ENCODE measurements around the gene NYAP1.

The NYAP1 gene

DNA sequence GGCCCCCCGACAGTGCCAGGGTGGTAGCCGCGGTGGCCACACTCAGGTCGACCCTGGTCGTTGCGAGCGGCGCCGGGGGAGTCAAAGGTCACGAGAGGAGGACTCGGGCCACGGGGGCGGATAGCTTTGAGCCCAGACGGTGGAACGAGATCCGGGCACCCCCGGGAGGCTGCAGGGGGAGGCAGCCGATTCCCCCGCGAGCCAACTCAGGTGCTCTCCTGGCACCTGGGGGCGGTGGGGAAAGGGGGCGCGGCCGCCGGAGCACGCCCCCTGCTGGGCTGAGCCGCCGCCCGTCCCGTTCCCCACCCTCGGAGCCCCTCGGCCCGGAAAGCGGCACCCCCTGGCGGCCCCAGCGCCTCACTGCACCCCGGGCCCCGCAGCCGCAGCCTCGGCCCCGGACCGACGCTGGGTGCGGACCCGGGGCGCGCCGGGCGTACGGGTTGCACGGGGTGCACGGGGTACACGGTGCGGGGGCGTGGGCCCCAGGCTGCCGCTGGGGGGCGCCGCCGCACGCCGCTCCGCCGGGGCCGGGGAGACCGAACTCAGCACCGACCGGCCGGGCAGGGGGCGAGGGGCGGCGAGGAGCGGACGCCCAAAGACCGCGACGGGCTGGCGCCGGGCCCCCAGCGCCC lies 521 bp upstream of the NYAP1 start:
- peak; percentile 69 for DNase-seq (ENCODE audit: low spot score)
- ChIA-PET CTCF (interaction anchor here (0.6 to 1.5 kb wide), 18 partner anchors 9 to 674 kb away, joined by 3 to 7 read pairs (median 4); no protein-coding TSS in a partner anchor), POLR2A (ENCODE audit: low non-redundant PET) (no interaction called here)
- peak; percentile 100 for TF ChIP-seq CTCF (conservative IDR thresholded peaks at IDR 0.05; ENCODE audit: low read depth)
- peak overlapping the region; percentile 80 for H3K27ac ChIP-seq

DNA sequence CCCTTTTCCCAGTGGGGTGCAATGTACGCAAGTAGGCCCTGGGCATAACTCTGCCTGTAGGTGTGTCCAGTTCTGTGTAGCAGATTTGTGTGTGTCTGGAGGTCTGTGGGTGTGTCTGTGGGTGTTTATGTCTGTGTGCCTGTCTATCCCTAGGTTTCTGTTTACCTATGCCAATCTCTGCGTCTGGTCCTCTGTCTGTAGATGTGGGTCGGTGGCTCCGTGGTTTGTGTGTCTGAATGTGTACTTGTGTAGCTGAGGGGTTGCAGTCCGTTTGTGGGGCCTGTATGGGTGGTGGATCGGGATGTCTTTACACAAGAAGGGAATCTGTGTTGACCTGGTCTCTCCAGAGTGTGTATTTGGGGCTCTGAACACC lies 932 bp downstream of the NYAP1 start:
- TF ChIP-seq CTCF (conservative IDR thresholded peaks at IDR 0.05; ENCODE audit: low read depth), result no peak
- ChIA-PET CTCF (no interaction called here), POLR2A (ENCODE audit: low non-redundant PET) (no interaction called here)
- peak overlapping the region; percentile 80 for H3K27ac ChIP-seq
- DNase-seq (ENCODE audit: low spot score), result no peak

DNA sequence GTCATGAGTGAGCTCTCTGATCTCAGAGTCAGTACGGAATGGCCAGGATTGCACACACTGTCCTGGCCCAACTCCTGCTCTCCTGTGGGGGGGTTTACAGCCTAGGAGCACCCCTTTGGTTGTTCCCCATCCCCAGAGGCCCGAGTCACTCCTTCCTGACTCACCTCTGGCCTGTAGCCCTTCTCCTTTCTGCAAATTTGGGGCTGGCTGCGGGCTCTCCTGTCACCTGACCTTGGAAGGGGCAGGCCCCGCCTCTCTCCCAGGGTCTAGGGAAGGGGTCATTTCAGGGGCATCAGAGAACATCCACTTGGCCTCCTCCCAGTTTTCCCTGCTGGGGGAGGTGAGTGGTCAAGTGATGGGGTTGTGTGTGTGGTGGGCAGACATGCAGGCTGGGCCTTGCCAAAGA lies 1.7 kb downstream of the NYAP1 start:
- CTCF ChIA-PET, result interaction anchor here (0.6 kb wide), 1 partner anchor 75 kb away, joined by 3 read pairs; no protein-coding TSS in a partner anchor
- POLR2A ChIA-PET (ENCODE audit: low non-redundant PET), result no interaction called here
- H3K27ac ChIP-seq, result peak overlapping the region; percentile 80
- TF ChIP-seq CTCF (conservative IDR thresholded peaks at IDR 0.05; ENCODE audit: low read depth), result no peak
- DNase-seq (ENCODE audit: low spot score), result no peak

GRCh38 chr7:100486111-100486636 lies 2.4 kb downstream of the NYAP1 start:
- no peak for TF ChIP-seq CTCF (conservative IDR thresholded peaks at IDR 0.05; ENCODE audit: low read depth)
- ChIA-PET CTCF (no interaction called here), POLR2A (ENCODE audit: low non-redundant PET) (interaction anchor here (0.6 kb wide), 1 partner anchor 404 kb away, joined by 6 read pairs; no protein-coding TSS in a partner anchor)
- peak overlapping the region; percentile 80 for H3K27ac ChIP-seq
- DNase-seq (ENCODE audit: low spot score), result no peak

- H3K27ac ChIP-seq, result peak overlapping the region; percentile 80
- no peak for TF ChIP-seq CTCF (conservative IDR thresholded peaks at IDR 0.05; ENCODE audit: low read depth)
- DNase-seq (ENCODE audit: low spot score), result peak; percentile 40
- ChIA-PET POLR2A (ENCODE audit: low non-redundant PET) (no interaction called here), CTCF (interaction anchor here (0.6 kb wide), 1 partner anchor 18 kb away, joined by 3 read pairs; no protein-coding TSS in a partner anchor)
Observed at GRCh38 chr7:100486753-100487446, 3.2 kb downstream of the NYAP1 start.

DNA sequence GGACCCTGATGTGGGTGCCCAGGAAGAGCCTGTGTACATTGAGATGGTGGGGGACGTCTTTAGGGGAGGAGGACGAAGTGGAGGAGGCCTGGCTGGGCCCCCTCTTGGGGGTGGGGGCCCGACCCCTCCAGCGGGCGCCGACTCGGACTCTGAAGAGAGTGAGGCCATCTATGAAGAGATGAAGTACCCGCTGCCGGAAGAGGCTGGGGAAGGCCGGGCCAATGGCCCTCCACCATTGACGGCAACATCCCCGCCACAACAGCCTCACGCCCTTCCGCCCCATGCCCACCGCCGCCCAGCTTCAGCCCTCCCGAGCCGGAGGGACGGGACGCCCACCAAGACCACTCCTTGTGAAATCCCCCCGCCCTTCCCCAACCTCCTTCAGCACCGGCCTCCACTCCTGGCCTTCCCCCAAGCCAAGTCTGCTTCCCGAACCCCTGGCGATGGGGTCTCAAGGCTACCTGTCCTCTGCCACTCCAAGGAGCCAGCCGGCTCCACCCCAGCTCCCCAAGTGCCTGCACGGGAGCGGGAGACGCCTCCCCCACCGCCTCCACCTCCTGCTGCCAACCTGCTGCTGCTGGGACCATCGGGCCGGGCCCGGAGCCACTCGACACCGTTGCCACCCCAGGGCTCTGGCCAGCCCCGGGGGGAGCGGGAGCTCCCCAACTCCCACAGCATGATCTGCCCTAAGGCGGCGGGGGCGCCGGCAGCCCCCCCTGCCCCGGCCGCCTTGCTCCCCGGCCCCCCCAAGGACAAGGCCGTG lies 4.8 kb downstream of the NYAP1 start:
- TF ChIP-seq CTCF (conservative IDR thresholded peaks at IDR 0.05; ENCODE audit: low read depth), result no peak
- ChIA-PET POLR2A (ENCODE audit: low non-redundant PET) (no interaction called here), CTCF (interaction anchor here (0.6 kb wide), 1 partner anchor 75 kb away, joined by 3 read pairs; no protein-coding TSS in a partner anchor)
- DNase-seq (ENCODE audit: low spot score), result no peak
- peak overlapping the region; percentile 80 for H3K27ac ChIP-seq
